ENCODE data around the gene ASPG.

ASPG gene

GRCh38 chr14:104087981-104088850 is 2.7 kb downstream of the ASPG start:
- Histone ChIP-seq H3K27me3 (ENCODE audit: low read depth, low read length) (peaks cover 6% of the 10 kb centered on the region), H3K9me3 (ENCODE audit: control insufficient read depth in 1 of 2, low read length in 2 of 2) (no peaks in the 10 kb centered on the region), H3K4me3 (ENCODE audit: low read depth in 1 of 2, low read length in 2 of 2) (no peak overlapping the region), H3K27ac (ENCODE audit: low read length) (no peak overlapping the region), H3K4me1 (ENCODE audit: control insufficient read depth in 1 of 2, insufficient read depth in 2 of 2, low read length in 2 of 2) (peaks cover 0 to 6% of the 10 kb centered on the region in 2 donors), H3K36me3 (ENCODE audit: control insufficient read depth in 1 of 2, insufficient read depth in 2 of 2, low read length in 2 of 2) (no peaks in the 10 kb centered on the region)

- H3K27ac ChIP-seq (ENCODE audit: low read length) = no peak overlapping the region
- no peaks in the 10 kb centered on the region for H3K9me3 ChIP-seq (ENCODE audit: control insufficient read depth in 1 of 2, low read length in 2 of 2)
- no peaks in the 10 kb centered on the region for H3K36me3 ChIP-seq (ENCODE audit: control insufficient read depth in 1 of 2, insufficient read depth in 2 of 2, low read length in 2 of 2)
- no peak overlapping the region for H3K4me3 ChIP-seq (ENCODE audit: low read depth in 1 of 2, low read length in 2 of 2)
- H3K4me1 ChIP-seq (ENCODE audit: control insufficient read depth in 1 of 2, insufficient read depth in 2 of 2, low read length in 2 of 2) = peaks cover 0 to 6% of the 10 kb centered on the region in 2 donors
- H3K27me3 ChIP-seq (ENCODE audit: low read depth, low read length) = peaks cover 6% of the 10 kb centered on the region
Observed at GRCh38 chr14:104090071-104090748, 4.7 kb downstream of the ASPG start.

- Histone ChIP-seq H3K4me1 (ENCODE audit: control insufficient read depth in 1 of 2, insufficient read depth in 2 of 2, low read length in 2 of 2) (no peaks in the 10 kb centered on the region), H3K9me3 (ENCODE audit: control insufficient read depth in 1 of 2, low read length in 2 of 2) (no peaks in the 10 kb centered on the region), H3K36me3 (ENCODE audit: control insufficient read depth in 1 of 2, insufficient read depth in 2 of 2, low read length in 2 of 2) (no peaks in the 10 kb centered on the region), H3K27ac (ENCODE audit: low read length) (no peak overlapping the region), H3K27me3 (ENCODE audit: low read depth, low read length) (no peaks in the 10 kb centered on the region), H3K4me3 (ENCODE audit: low read depth in 1 of 2, low read length in 2 of 2) (no peak overlapping the region)
Observed at GRCh38 chr14:104091061-104091926, 5.8 kb downstream of the ASPG start.

- Histone ChIP-seq H3K27ac (ENCODE audit: low read length) (no peak overlapping the region), H3K9me3 (ENCODE audit: control insufficient read depth in 1 of 2, low read length in 2 of 2) (no peaks in the 10 kb centered on the region), H3K4me3 (ENCODE audit: low read depth in 1 of 2, low read length in 2 of 2) (no peak overlapping the region), H3K36me3 (ENCODE audit: control insufficient read depth in 1 of 2, insufficient read depth in 2 of 2, low read length in 2 of 2) (no peaks in the 10 kb centered on the region), H3K4me1 (ENCODE audit: control insufficient read depth in 1 of 2, insufficient read depth in 2 of 2, low read length in 2 of 2) (no peaks in the 10 kb centered on the region), H3K27me3 (ENCODE audit: low read depth, low read length) (no peaks in the 10 kb centered on the region)
Observed at GRCh38 chr14:104091927-104092771, 6.6 kb downstream of the ASPG start.

GRCh38 chr14:104092931-104093365 is 7.4 kb downstream of the ASPG start:
- Histone ChIP-seq H3K9me3 (ENCODE audit: control insufficient read depth in 1 of 2, low read length in 2 of 2) (no peaks in the 10 kb centered on the region), H3K27me3 (ENCODE audit: low read depth, low read length) (no peaks in the 10 kb centered on the region), H3K4me1 (ENCODE audit: control insufficient read depth in 1 of 2, insufficient read depth in 2 of 2, low read length in 2 of 2) (no peaks in the 10 kb centered on the region), H3K27ac (ENCODE audit: low read length) (no peak overlapping the region), H3K4me3 (ENCODE audit: low read depth in 1 of 2, low read length in 2 of 2) (no peak overlapping the region), H3K36me3 (ENCODE audit: control insufficient read depth in 1 of 2, insufficient read depth in 2 of 2, low read length in 2 of 2) (no peaks in the 10 kb centered on the region)

GRCh38 chr14:104093366-104094055 is 8.0 kb downstream of the ASPG start:
- no peaks in the 10 kb centered on the region for H3K4me1 ChIP-seq (ENCODE audit: control insufficient read depth in 1 of 2, insufficient read depth in 2 of 2, low read length in 2 of 2)
- H3K27me3 ChIP-seq (ENCODE audit: low read depth, low read length) = no peaks in the 10 kb centered on the region
- no peak overlapping the region for H3K27ac ChIP-seq (ENCODE audit: low read length)
- no peaks in the 10 kb centered on the region for H3K36me3 ChIP-seq (ENCODE audit: control insufficient read depth in 1 of 2, insufficient read depth in 2 of 2, low read length in 2 of 2)
- H3K4me3 ChIP-seq (ENCODE audit: low read depth in 1 of 2, low read length in 2 of 2) = no peak overlapping the region
- H3K9me3 ChIP-seq (ENCODE audit: control insufficient read depth in 1 of 2, low read length in 2 of 2) = no peaks in the 10 kb centered on the region

- no peaks in the 10 kb centered on the region for H3K36me3 ChIP-seq (ENCODE audit: control insufficient read depth in 1 of 2, insufficient read depth in 2 of 2, low read length in 2 of 2)
- no peaks in the 10 kb centered on the region for H3K27me3 ChIP-seq (ENCODE audit: low read depth, low read length)
- H3K27ac ChIP-seq (ENCODE audit: low read length) = no peak overlapping the region
- no peaks in the 10 kb centered on the region for H3K9me3 ChIP-seq (ENCODE audit: control insufficient read depth in 1 of 2, low read length in 2 of 2)
- no peaks in the 10 kb centered on the region for H3K4me1 ChIP-seq (ENCODE audit: control insufficient read depth in 1 of 2, insufficient read depth in 2 of 2, low read length in 2 of 2)
- H3K4me3 ChIP-seq (ENCODE audit: low read depth in 1 of 2, low read length in 2 of 2) = no peak overlapping the region
Observed at GRCh38 chr14:104094056-104094708, 8.7 kb downstream of the ASPG start.

GRCh38 chr14:104094709-104095425 is 9.4 kb downstream of the ASPG start:
- Histone ChIP-seq H3K9me3 (ENCODE audit: control insufficient read depth in 1 of 2, low read length in 2 of 2) (no peaks in the 10 kb centered on the region), H3K4me1 (ENCODE audit: control insufficient read depth in 1 of 2, insufficient read depth in 2 of 2, low read length in 2 of 2) (no peaks in the 10 kb centered on the region), H3K27me3 (ENCODE audit: low read depth, low read length) (no peaks in the 10 kb centered on the region), H3K36me3 (ENCODE audit: control insufficient read depth in 1 of 2, insufficient read depth in 2 of 2, low read length in 2 of 2) (no peaks in the 10 kb centered on the region), H3K4me3 (ENCODE audit: low read depth in 1 of 2, low read length in 2 of 2) (no peak overlapping the region), H3K27ac (ENCODE audit: low read length) (no peak overlapping the region)

GRCh38 chr14:104095426-104096310 is 10.2 kb downstream of the ASPG start:
- H3K9me3 ChIP-seq (ENCODE audit: control insufficient read depth in 1 of 2, low read length in 2 of 2) = no peaks in the 10 kb centered on the region

More at GRCh38 chr14:104095426-104096310, 10.2 kb downstream of the ASPG start:
- no peak overlapping the region for H3K4me3 ChIP-seq (ENCODE audit: low read depth in 1 of 2, low read length in 2 of 2)
- no peaks in the 10 kb centered on the region for H3K36me3 ChIP-seq (ENCODE audit: control insufficient read depth in 1 of 2, insufficient read depth in 2 of 2, low read length in 2 of 2)
- no peaks in the 10 kb centered on the region for H3K4me1 ChIP-seq (ENCODE audit: control insufficient read depth in 1 of 2, insufficient read depth in 2 of 2, low read length in 2 of 2)
- H3K27me3 ChIP-seq (ENCODE audit: low read depth, low read length) = no peaks in the 10 kb centered on the region
- H3K27ac ChIP-seq (ENCODE audit: low read length) = no peak overlapping the region
